B cell (primary cell): ENCODE data around the gene PLXNA1.

Source experiments
- CTCF ChIP-seq: fragments of 200-600 bp; IDR thresholded peaks from one replicate; pipeline ENCODE4 v1.8.0; 2022; ENCODE audit warnings: antibody characterized with exemption, mild to moderate bottlenecking
- EZH2 ChIP-seq: IDR thresholded peaks from 2 replicates; pipeline ENCODE4 v1.6.1; 2012; ENCODE audit warnings: borderline replicate concordance, low read depth, mild to moderate bottlenecking, moderate library complexity, low read length; ENCODE audit not compliant: insufficient read depth, poor library complexity, severe bottlenecking

GRCh38 chr3:126999383-126999782, 16.5 kb downstream of the PLXNA1 start:
- TF ChIP-seq EZH2: no peak
- no peak for TF ChIP-seq CTCF
